Activated naive CD4-positive, alpha-beta T cell treated with anti-CD3 and anti-CD28 coated beads, Interleukin-2, amount 50 U/mL, for 72 hours (primary cell): ENCODE measurements around the gene SHROOM2. TPM values are rescaled to one million over a fixed set of nuclear protein-coding genes. Genes with fewer than 3 reads are reported as not detected.
"Not testable (repeated sequence)": the region's sequence is repeated elsewhere in the genome, so short reads cannot be mapped to it uniquely, and the experiment has no call there.

ENCODE experiments used
- ATAC-seq, 2 donors: fragments of 150-1000 bp; cut with Tn5 transposase; 2 replicates each; pipeline ENCODE4 v1.10.0; 2021; ENCODE audit warnings: mild to moderate bottlenecking in 2 of 2, moderate library complexity in 2 of 2
- DNase-seq, 2 donors: peaks; one replicate each; pipeline ENCODE4 v3.0.0; 2021 to 2022; ENCODE audit warnings: low spot score in 2 of 2
- H3K27ac Mint-ChIP-seq, 2 donors: one replicate each; pipeline ENCODE4 v1.8.0; 2022; ENCODE audit warnings: mild to moderate bottlenecking in 2 of 2, mixed read lengths in 2 of 2
- H3K36me3 Mint-ChIP-seq, 2 donors: one replicate each; pipeline ENCODE4 v1.8.0; 2022; ENCODE audit warnings: mixed read lengths in 2 of 2
- H3K9me3 Mint-ChIP-seq, 2 donors: one replicate each; pipeline ENCODE4 v1.8.0; 2022; ENCODE audit warnings: mixed read lengths in 2 of 2
- total RNA-seq, 2 donors: library from RNA; stranded (reverse); gene quantifications; one replicate each; pipeline ENCODE4 v1.2.3, GENCODE V29; 2022

The SHROOM2 gene
- total RNA-seq, 2 donors from 2014 or later = not detected

DNA sequence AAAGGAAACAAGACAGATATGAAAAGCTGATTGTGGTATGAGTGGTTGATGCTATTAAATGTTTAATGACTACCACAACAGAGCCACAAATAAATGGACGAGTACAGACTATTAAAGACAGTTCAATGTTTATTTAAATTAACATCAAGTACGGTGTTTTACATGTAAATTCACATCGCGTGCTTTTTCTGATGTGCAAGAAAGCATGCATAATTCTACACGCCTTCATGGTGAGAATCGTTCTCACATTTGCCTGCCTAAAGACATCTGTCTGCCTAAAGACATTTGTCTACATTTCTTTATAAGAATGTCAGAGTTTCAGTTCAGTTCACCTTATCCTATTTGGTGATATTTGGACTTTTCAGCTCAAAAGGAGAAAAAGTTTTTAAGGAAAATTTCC lies 13.3 kb upstream of the SHROOM2 start:
- no peak overlapping the region for H3K27ac Mint-ChIP-seq
- DNase-seq (no peak), ATAC-seq (no peak)
- no peaks in the 10 kb centered on the region for H3K9me3 Mint-ChIP-seq
- H3K36me3 Mint-ChIP-seq = no peaks in the 10 kb centered on the region

DNA sequence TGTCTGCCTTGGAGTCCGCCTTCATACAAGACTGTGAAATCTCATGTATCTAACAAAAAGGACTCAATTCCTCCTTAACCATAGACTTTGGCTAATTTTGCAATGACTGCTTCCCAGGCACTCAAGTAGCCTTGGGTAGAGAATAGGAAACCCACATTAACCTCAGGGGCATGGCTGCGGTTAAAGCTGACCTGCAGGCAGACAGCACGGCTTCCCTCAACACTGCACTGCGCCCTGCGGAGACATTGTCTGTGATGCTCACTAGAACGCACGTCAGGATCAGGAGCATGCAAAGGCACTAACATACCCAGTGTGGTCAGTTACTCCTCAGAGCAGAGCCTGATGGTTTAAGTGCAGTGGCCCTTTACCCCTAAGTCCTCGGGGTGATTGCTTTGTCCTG lies 10.3 kb upstream of the SHROOM2 start:
- no peak for ATAC-seq
- H3K36me3 Mint-ChIP-seq = no peaks in the 10 kb centered on the region

DNA sequence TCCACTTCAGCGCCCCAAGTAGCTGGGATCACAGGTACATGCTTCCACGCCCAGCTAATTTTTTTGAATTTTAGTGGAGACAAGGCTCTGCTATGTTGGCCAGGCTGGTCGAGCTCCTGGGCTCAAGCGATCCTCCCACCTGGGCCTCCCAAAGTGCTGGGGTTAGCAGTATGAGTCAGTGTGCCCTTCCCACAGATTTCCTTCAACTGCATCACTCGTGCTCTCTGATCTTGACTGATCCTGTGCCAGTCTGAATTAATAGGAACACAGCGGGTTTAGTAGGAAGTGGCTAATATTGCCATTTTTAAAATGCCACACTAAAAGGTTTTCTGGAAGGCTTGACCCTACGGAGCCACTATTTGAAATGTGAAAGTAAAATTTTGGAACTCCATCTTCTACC lies 4.3 kb upstream of the SHROOM2 start:
- DNase-seq (no peak), ATAC-seq (no peak)
- H3K36me3 Mint-ChIP-seq = no peaks in the 10 kb centered on the region
- no peak overlapping the region for H3K27ac Mint-ChIP-seq
- H3K9me3 Mint-ChIP-seq = no peaks in the 10 kb centered on the region

More for the DNA sequence above, 10.3 kb upstream of the SHROOM2 start:
- H3K27ac Mint-ChIP-seq = no peak overlapping the region
- no peak for DNase-seq
- H3K9me3 Mint-ChIP-seq = no peaks in the 10 kb centered on the region

DNA sequence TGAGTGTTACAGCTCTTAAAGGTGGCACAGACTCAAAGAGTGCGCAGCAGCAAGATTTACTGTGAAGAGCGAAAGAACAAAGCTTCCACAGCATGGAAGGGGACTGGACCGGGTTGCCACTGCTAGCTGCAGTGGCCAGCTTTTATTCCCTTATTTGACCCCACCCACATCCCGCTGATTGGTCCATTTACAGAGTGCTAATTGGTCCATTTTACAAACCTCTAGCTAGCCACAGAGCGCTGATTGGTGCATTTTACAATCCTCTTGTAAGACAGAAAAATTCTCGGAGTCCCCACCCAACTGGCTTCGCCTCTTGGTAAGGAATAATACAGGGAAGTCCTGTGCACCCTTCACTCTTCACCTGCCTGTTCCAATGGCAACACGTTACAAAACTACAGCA lies 1.9 kb upstream of the SHROOM2 start:
- H3K9me3 Mint-ChIP-seq = no peaks in the 10 kb centered on the region
- ATAC-seq (no peak), DNase-seq (no peak)
- H3K36me3 Mint-ChIP-seq = no peaks in the 10 kb centered on the region
- H3K27ac Mint-ChIP-seq = no peak overlapping the region

DNA sequence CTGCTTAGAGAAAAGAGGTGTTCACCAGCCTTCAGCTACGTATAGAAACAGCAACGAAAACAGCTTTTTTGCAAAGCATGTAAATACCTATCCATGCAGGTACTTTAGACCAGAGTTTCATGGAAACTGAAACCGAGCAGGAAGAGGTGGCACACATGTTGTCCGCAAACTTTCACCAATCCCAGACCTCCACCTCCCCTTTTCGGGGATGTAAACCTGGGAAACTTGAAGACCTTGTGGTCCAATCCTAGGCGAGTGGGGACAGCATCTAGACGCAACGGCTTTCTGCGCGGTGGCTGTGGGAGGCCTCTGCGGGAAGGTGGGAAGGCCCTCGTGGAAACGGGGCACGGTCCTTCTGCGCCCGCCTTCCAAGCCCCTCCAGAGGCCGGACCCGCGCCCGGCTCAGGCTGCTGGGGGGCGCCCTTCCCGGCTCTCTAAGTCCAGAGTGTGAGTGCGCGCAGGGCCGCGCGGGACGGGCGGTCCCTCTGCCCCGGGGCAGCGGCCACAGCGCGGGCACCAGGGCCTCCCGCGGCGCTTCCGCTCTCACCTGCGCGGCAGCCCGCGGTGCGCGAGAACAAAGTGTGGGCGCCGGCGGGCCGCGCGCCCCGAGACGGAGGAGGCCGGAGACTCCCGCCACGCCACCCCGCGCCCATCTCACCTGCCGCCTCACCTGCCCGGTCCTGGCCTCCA lies 830 bp upstream of the SHROOM2 start:
- Mint-ChIP-seq H3K9me3 (no peaks in the 10 kb centered on the region), H3K36me3 (no peaks in the 10 kb centered on the region), H3K27ac (no peak overlapping the region)
- no peak for DNase-seq
- ATAC-seq = peak in 1 of 2 donors; percentile 13

DNA sequence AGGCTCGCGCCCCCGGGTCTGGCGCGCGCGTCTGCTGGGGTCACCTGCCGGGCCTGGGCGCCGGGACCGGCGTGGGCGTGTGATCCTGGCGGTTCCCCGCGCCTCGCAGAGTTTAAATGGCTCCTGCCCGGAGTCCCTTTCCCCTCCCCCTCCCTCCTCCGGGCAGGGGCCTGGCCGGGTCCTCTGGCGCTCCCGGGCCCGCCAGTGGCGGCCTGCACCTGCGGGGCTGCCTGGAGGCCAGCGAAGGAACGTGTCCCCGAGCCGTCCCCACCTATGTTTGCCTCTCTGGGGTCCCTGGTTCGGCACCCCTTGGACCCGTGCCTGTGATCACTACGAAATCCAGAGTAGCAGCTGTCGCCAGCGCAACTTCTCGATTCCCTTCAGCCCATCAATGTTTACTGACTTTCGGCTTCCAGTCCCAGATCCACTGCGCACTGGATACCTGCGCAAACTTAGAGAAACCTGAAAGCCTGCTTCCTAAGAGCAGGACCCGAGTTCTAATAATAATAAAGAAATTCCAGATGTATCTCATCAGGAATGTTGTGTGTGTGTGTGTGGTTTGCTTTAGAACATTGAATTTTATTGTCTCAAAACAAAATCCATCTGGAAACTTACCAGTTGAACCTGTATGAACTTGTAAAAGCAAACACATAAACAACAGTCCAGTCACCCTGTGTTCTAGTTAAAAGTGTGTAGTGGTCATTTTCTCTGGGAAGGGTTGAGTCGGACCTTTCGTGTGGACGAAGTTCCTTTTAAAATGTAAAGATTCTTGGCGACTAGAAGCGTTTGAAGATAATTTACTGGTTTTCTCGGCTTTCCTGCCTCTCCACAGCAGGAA lies 788 bp downstream of the SHROOM2 start:
- Mint-ChIP-seq H3K36me3 (no peaks in the 10 kb centered on the region), H3K27ac (no peak overlapping the region), H3K9me3 (no peaks in the 10 kb centered on the region)
- DNase-seq = no peak
- no peak for ATAC-seq

DNA sequence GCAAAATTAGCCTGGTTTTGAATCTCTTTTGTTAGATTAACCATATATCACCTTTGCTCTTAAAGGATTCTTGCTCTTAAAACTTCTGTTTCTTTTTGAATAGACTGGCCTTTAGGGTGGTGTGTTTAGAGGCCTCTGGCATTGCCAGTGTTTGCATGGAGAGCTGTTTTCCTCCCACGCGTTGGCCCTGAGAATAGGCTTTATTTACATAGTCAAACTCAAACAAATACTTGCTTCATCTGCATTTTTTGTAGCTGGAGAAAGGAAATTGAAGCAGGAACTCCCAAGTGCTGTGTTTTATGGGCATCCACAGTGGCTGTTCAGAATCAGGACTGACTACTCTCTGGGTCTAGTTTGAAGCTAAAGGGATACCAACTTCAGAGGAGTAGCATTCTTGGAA lies 2.7 kb downstream of the SHROOM2 start:
- ATAC-seq (no peak), DNase-seq (no peak)
- Mint-ChIP-seq H3K36me3 (no peaks in the 10 kb centered on the region), H3K9me3 (no peaks in the 10 kb centered on the region), H3K27ac (no peak overlapping the region)

DNA sequence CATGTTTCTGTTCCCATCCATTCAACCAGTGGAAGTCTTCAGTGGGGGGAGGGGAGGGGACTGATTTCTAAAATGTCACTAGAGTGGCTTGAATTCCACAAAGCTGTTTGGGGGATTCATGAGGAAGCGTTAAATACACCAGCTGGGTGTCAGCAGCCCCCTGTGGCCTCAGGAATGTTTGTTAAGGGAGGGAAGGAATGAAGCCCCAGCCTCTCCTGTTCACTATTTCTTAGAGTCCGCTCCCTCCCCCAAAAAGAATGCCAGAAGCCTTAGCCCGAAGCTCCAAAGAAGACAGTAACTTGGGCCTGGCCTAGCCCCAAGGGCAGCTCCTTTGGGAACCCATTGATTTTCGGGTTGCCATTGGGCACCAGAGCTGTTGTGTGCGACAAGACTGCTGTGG lies 3.3 kb downstream of the SHROOM2 start:
- no peak for DNase-seq
- H3K9me3 Mint-ChIP-seq = no peaks in the 10 kb centered on the region
- no peak for ATAC-seq
- no peaks in the 10 kb centered on the region for H3K36me3 Mint-ChIP-seq
- H3K27ac Mint-ChIP-seq = no peak overlapping the region

DNA sequence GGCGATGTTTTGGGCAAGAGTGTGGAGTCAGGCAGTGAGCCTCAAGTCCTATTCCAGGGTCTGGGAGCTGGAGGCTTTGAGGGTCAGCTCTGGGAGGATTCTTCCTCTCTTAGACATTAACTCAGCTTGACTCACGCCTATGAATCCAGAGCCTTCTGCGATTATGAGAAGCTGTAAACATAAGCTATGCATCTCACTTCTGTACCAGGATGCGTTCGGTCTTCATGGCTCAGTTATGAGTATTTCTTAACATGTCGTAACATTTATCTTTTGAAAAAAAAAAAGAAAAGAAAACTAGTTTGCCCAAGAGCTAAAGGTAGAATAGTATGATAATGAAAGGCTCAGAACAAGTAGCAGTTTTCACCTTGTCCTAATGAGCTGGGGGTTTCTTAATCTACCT lies 4.6 kb downstream of the SHROOM2 start:
- Mint-ChIP-seq H3K9me3 (peaks cover 0 to 8% of the 10 kb centered on the region in 2 donors), H3K27ac (no peak overlapping the region), H3K36me3 (peaks cover 0 to 5% of the 10 kb centered on the region in 2 donors)
- no peak for DNase-seq
- no peak for ATAC-seq

DNA sequence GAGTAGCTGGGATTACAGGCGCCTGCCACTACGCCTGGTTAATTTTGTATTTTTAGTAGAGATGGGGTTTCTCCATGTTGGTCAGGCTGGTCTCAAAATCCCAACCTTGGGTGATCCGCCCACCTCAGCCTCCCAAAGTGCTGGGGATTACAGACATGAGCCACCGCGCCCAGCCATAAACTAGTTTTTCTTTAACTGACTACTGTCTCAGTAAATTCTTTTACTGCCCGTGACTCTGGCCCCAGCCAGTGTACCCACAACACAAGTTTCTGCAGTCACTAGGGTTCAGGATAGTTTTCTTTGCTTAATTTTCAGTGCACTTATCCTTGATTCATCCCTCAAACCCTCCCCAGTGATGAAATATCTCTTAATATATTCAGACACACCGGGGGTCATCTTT lies 8.3 kb downstream of the SHROOM2 start:
- DNase-seq (no peak), ATAC-seq (no peak)
- Mint-ChIP-seq H3K9me3 (peaks cover 0 to 8% of the 10 kb centered on the region in 2 donors), H3K27ac (no peak overlapping the region), H3K36me3 (peaks cover under 1 to 6% of the 10 kb centered on the region in 2 donors)

DNA sequence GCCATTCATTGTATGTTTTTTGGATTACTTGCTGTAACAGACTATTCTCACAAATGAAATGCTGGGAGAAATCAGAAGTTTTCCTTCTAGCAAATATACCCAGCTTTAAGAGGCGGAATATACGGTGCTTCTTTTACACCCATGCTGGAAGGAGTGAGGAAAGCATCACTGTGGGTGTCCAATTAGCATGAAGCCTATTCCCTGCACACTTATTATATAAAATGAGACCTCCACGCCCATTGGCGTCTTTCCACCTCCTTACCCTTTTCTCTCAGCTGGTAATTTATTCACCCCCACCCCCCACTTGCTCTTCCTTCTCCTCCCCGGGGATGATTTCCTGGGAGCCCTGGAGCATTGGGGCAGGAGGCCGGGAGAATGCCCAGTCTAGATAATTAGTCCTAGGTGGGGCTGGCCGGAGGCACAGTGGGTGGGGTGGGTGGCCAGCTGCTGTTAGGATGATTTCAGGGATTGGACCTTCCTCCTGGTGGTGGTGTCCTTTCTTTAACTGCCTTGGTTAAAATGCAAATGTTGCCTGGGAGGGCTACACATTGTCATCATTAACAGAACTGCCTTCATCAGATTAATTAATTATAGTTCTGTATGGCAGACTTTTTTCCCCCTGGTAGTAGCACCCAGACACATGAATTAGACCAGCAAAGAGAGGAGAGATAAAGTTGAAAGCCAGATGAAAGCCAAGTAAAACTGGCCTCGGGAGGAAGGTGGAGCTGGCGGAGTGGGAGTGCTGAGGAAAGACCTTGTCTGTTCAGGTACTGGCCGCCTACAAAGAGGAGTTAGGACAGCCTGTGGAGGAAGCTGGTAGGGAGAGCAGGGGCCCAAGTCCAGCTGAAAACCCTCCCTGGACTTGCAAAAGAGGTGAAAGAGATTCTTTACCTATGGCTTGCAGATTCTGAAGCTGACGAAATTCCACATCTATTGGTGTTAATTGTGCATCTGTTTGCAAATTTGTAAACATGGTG lies 11.4 kb downstream of the SHROOM2 start:
- no peak overlapping the region for H3K27ac Mint-ChIP-seq
- H3K9me3 Mint-ChIP-seq = peaks cover 6 to 17% of the 10 kb centered on the region in 2 donors
- ATAC-seq (no peak), DNase-seq (no peak)
- H3K36me3 Mint-ChIP-seq = peaks cover 7 to 12% of the 10 kb centered on the region in 2 donors

DNA sequence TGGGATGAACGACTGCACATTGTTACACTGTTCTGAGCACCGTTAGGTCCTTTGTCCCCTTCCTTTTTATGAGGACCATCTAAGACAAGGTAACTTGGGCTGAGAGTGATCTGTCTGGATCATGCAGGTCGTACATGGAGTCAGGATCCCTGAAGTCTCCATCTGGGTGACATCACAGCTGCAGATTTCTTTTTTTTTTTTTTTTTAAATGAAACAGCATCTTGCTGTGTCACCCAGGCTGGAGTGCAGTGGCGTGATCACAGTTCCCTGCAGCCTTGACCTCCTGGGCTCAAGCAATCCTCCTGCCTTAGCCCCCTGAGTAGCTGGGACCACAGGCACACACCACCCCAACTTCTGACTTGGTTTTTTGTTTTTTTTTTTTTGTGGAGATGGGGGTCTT lies 16.5 kb downstream of the SHROOM2 start:
- Mint-ChIP-seq H3K36me3 (peaks cover 7% of the 10 kb centered on the region in 2 donors), H3K9me3 (peaks cover 6 to 9% of the 10 kb centered on the region in 2 donors), H3K27ac (no peak overlapping the region)
- ATAC-seq (no peak), DNase-seq (no peak)

DNA sequence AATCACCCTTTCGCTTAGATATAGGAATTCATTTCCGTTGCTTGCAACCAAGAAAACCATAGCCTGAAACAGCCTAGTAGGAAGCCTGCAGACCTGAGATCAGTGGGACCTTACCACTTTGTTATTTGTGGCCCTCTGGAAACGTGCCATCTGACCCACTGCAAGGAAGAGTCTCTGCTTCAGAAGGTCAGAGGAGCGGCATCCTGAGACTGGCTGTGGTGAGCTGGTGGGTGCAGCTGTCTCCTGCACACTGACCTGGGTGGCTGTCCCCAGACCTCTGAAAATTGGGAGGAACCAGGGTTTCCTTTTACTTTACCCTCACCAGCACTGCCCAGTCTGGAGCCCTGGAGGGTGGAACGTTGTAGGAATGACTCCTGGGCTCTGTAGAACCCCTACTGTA lies 18.2 kb downstream of the SHROOM2 start:
- Mint-ChIP-seq H3K36me3 (peaks cover 7% of the 10 kb centered on the region in 2 donors), H3K9me3 (peaks cover 6 to 9% of the 10 kb centered on the region in 2 donors), H3K27ac (no peak overlapping the region)
- no peak for DNase-seq
- ATAC-seq = no peak

DNA sequence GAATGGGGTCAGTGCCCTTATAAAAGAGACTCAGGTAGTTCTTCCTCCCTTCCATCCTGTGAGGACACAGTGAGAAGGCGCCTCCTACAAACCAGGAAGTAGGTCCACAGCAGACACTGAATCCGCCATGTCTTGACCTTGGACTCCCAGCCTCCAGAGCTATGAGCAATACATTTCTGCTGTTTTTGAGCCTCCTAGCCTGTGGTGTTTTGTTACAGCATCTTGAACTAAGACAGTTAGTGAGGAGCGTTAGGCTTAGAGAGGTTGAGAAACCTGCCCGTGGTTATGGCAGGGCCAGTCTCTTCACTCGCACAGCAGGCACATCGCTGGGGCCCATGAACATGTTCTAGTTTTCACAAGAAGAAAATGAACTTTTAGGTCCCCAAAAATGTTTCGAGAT lies 19.7 kb downstream of the SHROOM2 start:
- Mint-ChIP-seq H3K9me3 (peaks cover 0 to under 1% of the 10 kb centered on the region in 2 donors), H3K36me3 (no peaks in the 10 kb centered on the region), H3K27ac (no peak overlapping the region)
- DNase-seq (no peak), ATAC-seq (no peak)

DNA sequence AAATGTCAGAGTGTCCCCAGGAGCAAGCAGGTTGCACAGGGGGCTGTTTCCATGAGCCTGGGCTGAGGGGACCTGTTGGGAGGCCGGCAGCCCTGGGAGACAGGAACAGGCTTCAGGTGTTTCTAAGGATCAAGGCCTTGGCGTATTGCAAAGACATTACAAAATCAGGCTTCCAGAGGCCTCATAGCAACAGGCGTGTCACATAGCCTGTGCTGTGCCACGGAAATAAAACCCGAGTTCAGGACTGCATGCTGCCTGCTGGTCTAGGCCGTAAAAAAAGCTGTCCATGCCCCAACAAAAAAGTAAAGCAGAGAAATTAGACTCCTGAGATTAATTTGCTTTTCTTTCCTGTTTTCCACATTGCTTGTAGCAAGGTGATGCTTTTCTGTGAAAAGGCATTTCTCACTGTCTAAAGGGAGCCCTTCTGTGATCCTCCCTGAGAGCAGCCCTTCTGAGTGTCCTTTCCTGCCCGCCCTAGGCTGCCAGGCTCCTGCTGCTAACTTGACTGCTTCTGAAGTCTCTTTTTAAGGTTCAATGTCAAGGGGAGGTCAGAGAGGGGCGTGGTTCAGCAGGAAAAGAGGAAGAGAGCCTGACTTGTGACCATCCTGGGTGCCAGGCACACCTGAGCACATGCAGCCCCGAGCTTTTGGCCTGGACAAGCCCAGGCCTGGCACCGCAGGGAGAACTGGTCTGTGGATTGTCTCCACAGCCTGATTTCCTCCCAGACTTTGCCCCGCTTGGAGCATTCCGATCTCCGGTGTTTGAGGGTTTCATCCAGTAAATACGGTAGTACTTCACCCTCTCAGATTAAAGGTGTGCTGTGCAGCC lies 21.3 kb downstream of the SHROOM2 start:
- ATAC-seq = no peak
- no peaks in the 10 kb centered on the region for H3K9me3 Mint-ChIP-seq
- no peaks in the 10 kb centered on the region for H3K36me3 Mint-ChIP-seq
- no peak for DNase-seq
- H3K27ac Mint-ChIP-seq = no peak overlapping the region

DNA sequence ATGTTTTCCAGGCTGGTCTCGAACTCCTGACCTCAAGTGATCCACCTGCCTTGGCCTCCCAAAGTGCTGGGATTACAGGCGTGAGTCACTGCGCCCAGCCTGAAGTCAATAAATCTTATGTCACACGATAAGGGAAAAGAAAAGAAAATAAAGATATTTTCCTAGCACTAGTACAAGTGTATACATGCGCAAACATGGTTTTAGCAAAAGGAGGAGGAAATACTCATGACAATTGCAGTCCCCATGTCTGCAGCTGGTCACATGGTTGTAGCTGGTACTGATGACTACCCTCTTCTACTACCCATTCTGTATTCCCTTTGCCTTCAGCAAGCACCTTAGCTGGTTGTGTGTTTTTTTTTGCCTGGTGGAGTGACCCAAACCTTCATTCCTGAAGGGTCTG lies 23.6 kb downstream of the SHROOM2 start:
- H3K36me3 Mint-ChIP-seq, H3K27ac Mint-ChIP-seq, H3K9me3 Mint-ChIP-seq, ATAC-seq, DNase-seq: not testable (repeated sequence)
